ENCODE measurements around the gene SETD1B.
"Not testable (repeated sequence)": the region's sequence is repeated elsewhere in the genome, so short reads cannot be mapped to it uniquely, and the experiment has no call there.

Gene SETD1B

GRCh38 chr12:121781484-121781997 is 22.3 kb upstream of the SETD1B start:
- no peak for DNase-seq

GRCh38 chr12:121781998-121782979 is 21.5 kb upstream of the SETD1B start:
- DNase-seq = peak; percentile 76

DNA sequence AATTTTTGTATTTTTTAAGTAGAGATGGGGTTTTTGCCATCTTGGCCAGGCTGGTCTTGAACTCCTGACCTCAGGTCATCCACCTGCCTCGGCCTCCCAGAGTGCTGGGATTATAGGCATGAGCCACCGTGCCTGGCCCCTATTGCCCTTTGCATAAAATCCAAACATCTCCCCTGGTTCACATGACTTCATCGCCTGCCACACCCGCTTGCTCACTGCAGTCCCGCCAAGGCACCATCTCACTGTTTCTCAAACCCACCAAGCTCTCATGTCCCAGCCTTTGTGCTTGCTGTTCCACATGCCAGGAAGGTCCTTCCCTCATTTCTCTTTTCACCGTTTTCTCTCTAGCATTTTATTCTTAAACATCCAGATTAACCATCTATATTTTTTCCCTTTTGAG is 20.0 kb upstream of the SETD1B start:
- no peak for DNase-seq

GRCh38 chr12:121784460-121784859 is 19.3 kb upstream of the SETD1B start:
- DNase-seq = no peak

DNA sequence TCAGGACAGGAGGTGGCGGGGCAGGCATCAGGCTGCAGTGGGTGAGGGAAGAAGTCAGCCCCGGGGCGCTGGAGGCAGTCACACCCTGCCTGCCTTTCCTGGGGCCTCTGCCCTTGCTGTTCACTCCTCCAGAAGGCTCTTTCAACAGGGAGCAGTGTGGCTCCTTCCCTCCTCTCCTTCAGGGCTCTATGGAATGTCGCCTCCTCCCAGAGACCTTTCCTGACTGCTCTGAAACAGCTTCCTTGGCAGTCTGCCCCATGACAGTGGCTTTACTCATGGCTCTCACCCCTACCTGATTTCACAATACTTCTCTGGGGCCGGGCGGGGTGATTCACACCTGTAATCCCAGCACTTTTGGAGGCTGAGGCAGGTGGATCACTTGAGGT is 17.4 kb upstream of the SETD1B start:
- DNase-seq = no peak

GRCh38 chr12:121787063-121788025 is 16.5 kb upstream of the SETD1B start:
- DNase-seq = peak; percentile 68

DNA sequence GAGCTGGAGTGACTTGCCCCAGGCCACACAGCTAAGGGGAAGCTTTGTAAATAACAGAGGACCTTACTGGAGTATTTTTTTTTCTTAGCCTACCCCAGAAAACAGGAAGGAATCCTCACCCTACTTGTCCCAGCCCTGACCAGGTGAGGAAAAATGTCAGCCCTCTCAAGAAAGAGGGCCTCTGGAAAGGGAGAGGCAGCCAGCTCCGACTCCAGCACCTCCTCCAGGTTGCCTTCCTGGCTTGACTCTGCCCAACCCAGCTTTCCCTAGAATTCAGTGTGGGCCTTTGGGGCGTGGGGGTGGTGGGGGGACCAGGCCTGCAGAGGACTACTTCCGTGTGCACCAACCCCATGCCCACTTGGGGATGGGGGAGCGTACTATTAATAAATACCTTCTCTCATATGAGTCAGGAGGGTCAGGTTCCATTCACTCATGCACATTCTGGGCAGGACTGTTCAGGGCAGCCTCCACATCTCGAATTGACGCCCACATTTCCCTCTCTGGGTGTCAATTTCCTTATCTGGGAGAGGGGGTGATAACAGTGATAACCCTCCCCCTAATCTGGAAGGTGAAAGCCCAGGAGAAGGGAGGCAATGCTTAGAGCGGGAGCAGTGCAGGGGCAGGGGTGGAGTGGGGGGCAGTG is 15.5 kb upstream of the SETD1B start:
- no peak for DNase-seq

- DNase-seq = peak; percentile 65
Observed at GRCh38 chr12:121789233-121789781, 14.5 kb upstream of the SETD1B start.

- DNase-seq = peak; percentile 97
Observed at GRCh38 chr12:121789800-121790728, 13.7 kb upstream of the SETD1B start.

DNA sequence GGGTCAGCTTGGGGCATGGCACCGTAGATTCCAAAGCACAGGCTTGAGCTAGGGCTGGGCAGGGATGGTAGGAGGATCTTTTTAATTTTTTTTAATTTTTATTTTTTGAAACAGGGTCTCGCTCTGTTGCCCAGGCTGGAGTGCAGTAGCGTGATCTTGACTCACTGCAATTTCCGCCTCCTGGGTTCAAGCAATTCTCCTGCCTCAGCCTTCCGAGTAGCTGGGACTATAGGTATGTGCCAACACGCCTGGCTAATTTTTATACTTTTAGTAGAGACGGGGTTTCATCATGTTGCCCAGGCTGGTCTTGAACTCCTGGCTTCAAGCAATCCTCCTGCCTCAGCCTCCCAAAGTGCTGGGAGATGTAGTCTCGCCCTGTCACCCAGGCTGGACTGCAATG is 13.0 kb upstream of the SETD1B start:
- not testable (repeated sequence) for DNase-seq

GRCh38 chr12:121791671-121792551 is 11.9 kb upstream of the SETD1B start:
- peak; percentile 57 for DNase-seq

DNA sequence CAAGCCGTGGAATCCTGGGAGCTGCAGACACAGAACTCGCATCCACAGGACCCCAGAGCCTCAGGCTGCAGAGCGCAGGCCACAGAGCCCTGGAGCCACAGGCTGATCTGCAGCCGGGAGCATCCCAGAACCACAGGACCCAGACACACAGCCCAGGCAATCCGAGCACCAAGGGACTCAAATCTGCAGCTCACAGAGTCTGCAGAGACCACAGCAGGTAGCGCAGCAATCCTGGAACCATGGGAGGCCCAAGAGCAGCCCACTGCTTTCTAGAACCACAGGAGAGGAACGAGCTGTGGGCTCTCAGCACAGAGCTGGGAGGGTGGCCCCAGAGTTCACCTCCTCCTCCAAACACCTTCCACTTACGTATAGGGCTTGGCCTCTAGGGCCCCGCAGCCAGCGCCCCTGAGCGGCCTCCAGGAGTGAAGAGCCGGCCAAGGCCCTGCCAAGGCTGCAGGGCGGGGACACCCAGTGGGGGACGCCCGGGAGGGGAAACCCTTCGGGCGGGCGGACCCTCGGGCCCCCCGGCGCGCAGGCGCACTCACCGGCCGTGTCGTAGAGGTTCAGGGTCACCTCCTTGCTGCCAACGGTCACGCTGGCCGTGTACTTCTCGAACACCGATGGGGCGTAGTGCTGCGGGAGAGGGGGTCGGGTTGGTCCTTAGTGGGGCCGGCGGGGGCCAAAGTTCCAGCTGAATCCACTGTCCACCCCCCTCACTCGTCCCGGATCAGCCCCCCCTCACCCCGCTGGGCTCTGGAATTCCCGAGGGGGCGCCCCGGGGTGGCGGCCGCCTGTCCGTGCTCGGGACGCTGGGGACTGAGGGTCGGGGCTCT is 11.0 kb upstream of the SETD1B start:
- DNase-seq = peak; percentile 71

- peak; percentile 83 for DNase-seq
Observed at GRCh38 chr12:121793440-121793837, 10.4 kb upstream of the SETD1B start, which contains the start of gene RHOF. Gene RHOF, minus strand, starts transcription at chr12:121793688. Its CDS starts 55 bp downstream, at chr12:121793633.

- peak; percentile 98 for DNase-seq
Observed at GRCh38 chr12:121793838-121794533, 9.8 kb upstream of the SETD1B start.

GRCh38 chr12:121794534-121795033 is 9.2 kb upstream of the SETD1B start:
- DNase-seq = no peak

DNA sequence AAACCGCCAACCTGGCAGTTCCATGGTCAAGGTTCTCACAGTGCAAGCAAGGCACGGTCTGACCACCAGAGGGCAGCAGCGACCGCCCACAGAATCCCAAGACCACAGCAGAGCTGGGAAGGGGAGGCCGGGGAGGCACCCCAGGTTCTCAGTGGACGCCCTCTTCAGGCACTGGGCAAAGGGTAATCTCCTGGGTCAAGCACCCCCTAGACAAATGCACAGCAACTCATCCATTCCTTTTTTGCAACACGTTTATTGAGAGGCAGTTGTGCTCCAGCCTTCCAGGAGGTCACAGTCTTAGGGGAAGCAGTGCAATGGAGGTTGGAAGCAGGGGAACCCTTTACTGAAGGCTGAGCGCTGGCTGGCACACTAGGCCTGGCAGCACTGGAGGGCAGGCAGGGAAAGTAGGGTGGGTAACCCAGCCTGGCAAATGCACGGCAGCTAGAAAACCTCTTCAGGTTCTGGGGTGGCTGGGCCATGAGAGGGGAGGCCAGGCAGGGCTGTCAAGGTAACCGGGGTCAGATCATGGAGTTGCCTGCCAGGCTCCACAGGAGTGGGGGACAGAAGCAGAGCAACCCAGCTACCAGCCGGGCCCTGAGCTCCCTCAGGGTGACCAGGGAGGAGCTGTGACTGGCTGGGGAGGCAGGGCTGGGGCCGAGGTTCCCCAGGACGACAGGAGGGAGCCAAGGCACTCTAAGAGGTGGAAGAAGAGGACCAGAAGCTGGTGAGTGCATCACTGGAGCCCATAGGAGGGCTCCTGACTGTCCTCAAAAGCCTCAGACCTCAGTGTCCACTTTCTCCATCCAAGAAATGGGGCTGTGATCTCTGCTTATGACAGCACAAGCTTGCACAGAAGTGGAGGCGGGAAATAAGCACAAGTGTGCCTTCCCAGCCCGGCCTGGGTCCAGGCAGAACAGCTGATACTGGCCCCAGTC is 8.5 kb upstream of the SETD1B start:
- peak; percentile 91 for DNase-seq
